Coronary artery (tissue), 2 donors: ENCODE data around the gene ITPK1.
"Not testable (repeated sequence)": the region's sequence is repeated elsewhere in the genome, so short reads cannot be mapped to it uniquely, and the experiment has no call there.

Experiments
- DNase-seq: peaks from one replicate; pipeline ENCODE4 v3.0.0-alpha.2; 2017; ENCODE audit warnings: low spot score
- H3K27ac ChIP-seq, 2 donors: fragments of 200-600 bp; sonication (generic); one replicate each; pipeline ENCODE4 v1.5.1; 2016 to 2019
- H3K4me3 ChIP-seq: fragments of 200-600 bp; sonication (generic); 2 replicates; pipeline ENCODE4 v1.5.1; 2016; ENCODE audit warnings: mild to moderate bottlenecking, moderate library complexity
- CTCF ChIP-seq: fragments of 200-600 bp; sonication (generic); IDR thresholded peaks from one replicate; pipeline ENCODE4 v1.5.1; 2019; ENCODE audit warnings: antibody characterized with exemption

Gene ITPK1

GRCh38 chr14:93108105-93108504, 7.6 kb downstream of the ITPK1 start:
- DNase-seq = no peak
- Histone ChIP-seq H3K4me3 (no peak overlapping the region), H3K27ac (peak overlapping the region in 1 of 2 donors; percentile 16)
- TF ChIP-seq CTCF = no peak

GRCh38 chr14:93107453-93107852, 8.3 kb downstream of the ITPK1 start:
- no peak for DNase-seq
- no peak for TF ChIP-seq CTCF
- H3K4me3 ChIP-seq = no peak overlapping the region
- peak overlapping the region in 1 of 2 donors; percentile 16 for H3K27ac ChIP-seq

GRCh38 chr14:93106541-93107156, 9.1 kb downstream of the ITPK1 start:
- H3K27ac ChIP-seq = no peak overlapping the region
- no peak for DNase-seq
- TF ChIP-seq CTCF = no peak
- H3K4me3 ChIP-seq = no peak overlapping the region

- DNase-seq, H3K27ac ChIP-seq, H3K4me3 ChIP-seq: not testable (repeated sequence)
Observed at GRCh38 chr14:93105856-93106255, 9.9 kb downstream of the ITPK1 start.

- Histone ChIP-seq H3K4me3 (no peak overlapping the region), H3K27ac (peak overlapping the region in 1 of 2 donors; percentile 16)
- TF ChIP-seq CTCF = no peak
- DNase-seq = no peak
Observed at GRCh38 chr14:93105362-93105761, 10.4 kb downstream of the ITPK1 start.

GRCh38 chr14:93104961-93105360, 10.8 kb downstream of the ITPK1 start:
- Histone ChIP-seq H3K4me3 (no peak overlapping the region), H3K27ac (peak overlapping the region in 1 of 2 donors; percentile 16)
- no peak for DNase-seq
- TF ChIP-seq CTCF = no peak

GRCh38 chr14:93103392-93104080, 12.2 kb downstream of the ITPK1 start:
- no peak for TF ChIP-seq CTCF
- no peak for DNase-seq
- H3K4me3 ChIP-seq = no peak overlapping the region
- no peak overlapping the region for H3K27ac ChIP-seq
